Adrenal gland (tissue), 12 donors: ENCODE results near the gene RNU6-8. TPM values are rescaled to one million over a fixed set of nuclear protein-coding genes. Genes with fewer than 3 reads are reported as not detected.

ENCODE experiments used
- DNase-seq, 7 donors: peaks; one replicate each; pipeline ENCODE4 v3.0.0-alpha.2; 2019 to 2020
- H3K27ac ChIP-seq, 5 donors: fragments of 200-600 bp; sonication (generic) in 4 of 5; 1 replicate in 3 of 5; 2 replicates in 2 of 5; pipeline versions ENCODE4 v1.5.1 to v1.8.0; 2016 to 2020; ENCODE audit warnings: mild to moderate bottlenecking in 1 of 5
- H3K27me3 ChIP-seq: fragments of 200-600 bp; 2 replicates; pipeline ENCODE4 v1.8.0; 2021
- H3K36me3 ChIP-seq, 2 donors: fragments of 200-600 bp; replicated peaks in 1 of 2; 1 replicate in 1 of 2; 2 replicates in 1 of 2; pipeline versions ENCODE4 v1.5.1 to v1.8.0; 2018 to 2022
- H3K4me1 ChIP-seq, 2 donors: fragments of 200-600 bp; replicated peaks in 1 of 2; 1 replicate in 1 of 2; 2 replicates in 1 of 2; pipeline versions ENCODE4 v1.5.1 to v1.8.0; 2018 to 2021
- H3K4me3 ChIP-seq, 4 donors: fragments of 200-600 bp; sonication (generic) in 3 of 4; one replicate each; pipeline ENCODE4 v1.5.1; 2016 to 2018
- H3K9me3 ChIP-seq, 3 donors: fragments of 200-600 bp; sonication (generic) in 1 of 3; replicated peaks in 1 of 3; 1 replicate in 2 of 3; 2 replicates in 1 of 3; pipeline versions ENCODE4 v1.5.1 to v1.8.0; 2016 to 2021
- POLR2A ChIP-seq, 2 donors: fragments of 450-650 bp; IDR thresholded peaks; one replicate each; pipeline ENCODE4 v1.6.1; 2017; ENCODE audit warnings: antibody characterized with exemption in 2 of 2, mild to moderate bottlenecking in 2 of 2, moderate library complexity in 1 of 2
- WGBS, 4 donors: extraction: QIAGEN DNeasy Blood & Tissue Kit in 2 of 4; methylation state at CpG; one replicate each; pipeline versions ENCODE4 v1.1.5 to v1.1.7; 2013 to 2017; 5-methylcytosine and 5-hydroxymethylcytosine counted together
- intact Hi-C, 2 donors: fragments of 100-400 bp; cut with DNase I; formaldehyde crosslinking; loops; one replicate each; pipeline versions ENCODE4 v1.14.1 to v1.15.0; 2022 to 2023
- polyA plus RNA-seq, 3 donors: library from polyadenylated mRNA; stranded (reverse); fragments of 200-250 nt in 2 of 3; fragments of 350-450 nt in 1 of 3; fragmentation: Illumina TruSeq in 1 of 3; extraction: RNeasy Lipid Tissue Mini Kit (QIAGEN cat#74804) in 1 of 3; gene quantifications; one replicate each; pipeline ENCODE4 v1.2.3, GENCODE V29; 2013 to 2014
- total RNA-seq, 9 donors: library from RNA; depleted of rRNA in 4 of 9; stranded (reverse); fragments of >200 nt in 4 of 9; fragments of 120-200 nt in 1 of 9; fragmentation: NEBNext Ultra II Directional in 1 of 9; extraction: Animal tissue kit (Norgen Biotek cat#: 25700) in 1 of 9; gene quantifications; one replicate each; pipeline versions ENCODE4 v1.1.0 to v1.2.4, GENCODE V29; 2013 to 2023
- TF ChIP-seq, protein P1 (sequence below), 6 experiments: fragments of 450-650 bp in 4 of 6; fragments of 200-600 bp in 2 of 6; sonication (generic) in 1 of 6; IDR thresholded peaks; 1 replicate in 5 of 6; 2 replicates in 1 of 6; pipeline versions ENCODE4 v1.5.1 to v1.8.0; 2016 to 2021; ENCODE audit warnings: antibody characterized with exemption in 6 of 6, mild to moderate bottlenecking in 2 of 6, moderate library complexity in 1 of 6
- donor health status: healthy with polysubstance abuse.
- donor health status: Bipolar disorder and iron deficiency.
- donor health status: DM: yes; HTN: yes; CAD: no.
- donor health status: DM: no; HTN: no; CAD: no.
- donor health status: DM: no; HTN: no; CAD: no.
- donor health status: DM: yes; HTN: yes; CAD: no.

RNU6-8 gene
- total and polyA plus RNA-seq, 12 donors: not detected

DNA sequence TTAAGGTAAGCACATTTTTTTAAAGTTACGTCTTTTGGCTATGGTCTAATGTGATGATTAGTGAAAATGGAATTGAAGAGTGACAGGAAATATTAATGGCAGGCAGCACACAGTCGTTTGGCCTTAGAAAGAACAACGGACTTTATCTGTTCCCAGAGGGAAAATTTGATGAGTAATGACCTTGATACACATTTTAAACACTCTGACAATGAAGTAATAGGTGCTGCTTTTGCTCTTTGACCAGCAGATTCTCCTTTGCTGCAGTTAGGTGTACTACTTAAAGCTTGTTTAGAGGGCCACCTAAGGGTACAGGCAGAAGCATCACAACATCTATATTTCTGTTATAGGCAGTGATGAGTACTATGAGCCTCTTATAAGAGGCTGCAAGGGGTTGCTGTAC is 27.1 kb upstream of the RNU6-8 start:
- Histone ChIP-seq H3K9me3 (no peaks in the 10 kb centered on the region), H3K27ac (peak overlapping the region in 4 of 5 donors; percentile 19 to 84 (median 59)), H3K36me3 (no peaks in the 10 kb centered on the region), H3K4me3 (no peak overlapping the region), H3K27me3 (no peaks in the 10 kb centered on the region), H3K4me1 (peaks cover 12 to 23% of the 10 kb centered on the region in 2 donors)
- intact Hi-C loops: no loop called here
- DNase-seq: peak in 4 of 7 donors; percentile 20 to 38 (median 27)
- TF ChIP-seq POLR2A (IDR thresholded peaks at IDR 0.05): peak in 1 of 2 donors; percentile 15
- TF ChIP-seq, protein P1, sequence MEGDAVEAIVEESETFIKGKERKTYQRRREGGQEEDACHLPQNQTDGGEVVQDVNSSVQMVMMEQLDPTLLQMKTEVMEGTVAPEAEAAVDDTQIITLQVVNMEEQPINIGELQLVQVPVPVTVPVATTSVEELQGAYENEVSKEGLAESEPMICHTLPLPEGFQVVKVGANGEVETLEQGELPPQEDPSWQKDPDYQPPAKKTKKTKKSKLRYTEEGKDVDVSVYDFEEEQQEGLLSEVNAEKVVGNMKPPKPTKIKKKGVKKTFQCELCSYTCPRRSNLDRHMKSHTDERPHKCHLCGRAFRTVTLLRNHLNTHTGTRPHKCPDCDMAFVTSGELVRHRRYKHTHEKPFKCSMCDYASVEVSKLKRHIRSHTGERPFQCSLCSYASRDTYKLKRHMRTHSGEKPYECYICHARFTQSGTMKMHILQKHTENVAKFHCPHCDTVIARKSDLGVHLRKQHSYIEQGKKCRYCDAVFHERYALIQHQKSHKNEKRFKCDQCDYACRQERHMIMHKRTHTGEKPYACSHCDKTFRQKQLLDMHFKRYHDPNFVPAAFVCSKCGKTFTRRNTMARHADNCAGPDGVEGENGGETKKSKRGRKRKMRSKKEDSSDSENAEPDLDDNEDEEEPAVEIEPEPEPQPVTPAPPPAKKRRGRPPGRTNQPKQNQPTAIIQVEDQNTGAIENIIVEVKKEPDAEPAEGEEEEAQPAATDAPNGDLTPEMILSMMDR (IDR thresholded peaks at IDR 0.05): peak in 1 of 6 experiments; percentile 7
- WGBS, 4 donors: 21 to 28% (median 25%) methylated on average over 3 of the region's 3 CpGs

DNA sequence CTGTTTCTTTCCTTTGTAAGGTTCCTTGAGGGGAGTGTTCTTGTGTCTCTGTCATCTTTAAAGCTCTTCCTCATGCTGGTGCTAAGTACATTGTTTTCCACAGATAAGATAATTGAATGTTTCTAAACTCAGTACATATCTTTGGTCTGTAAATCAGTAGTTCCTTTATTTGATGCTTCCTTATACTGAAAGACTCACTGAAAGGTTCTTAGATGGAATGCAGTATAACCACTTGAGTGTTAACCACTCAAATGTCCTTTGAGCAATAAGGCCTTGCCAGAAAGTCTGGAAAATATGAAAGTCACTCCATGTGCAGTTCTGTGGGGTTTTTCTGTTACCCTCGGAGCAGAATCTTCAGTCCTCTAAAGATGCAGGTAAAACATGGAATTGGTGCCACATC is 23.0 kb upstream of the RNU6-8 start:
- H3K4me3 ChIP-seq: no peak overlapping the region
- peaks cover 18 to 28% of the 10 kb centered on the region in 2 donors for H3K4me1 ChIP-seq
- TF ChIP-seq, protein P1 (IDR thresholded peaks at IDR 0.05): no peak
- no peak for TF ChIP-seq POLR2A (IDR thresholded peaks at IDR 0.05)
- H3K36me3 ChIP-seq: no peaks in the 10 kb centered on the region
- intact Hi-C loops: no loop called here
- 94 to 100% (median 97%) methylated on average over 1 of the region's 1 CpG for WGBS, 4 donors
- no peaks in the 10 kb centered on the region for H3K9me3 ChIP-seq
- DNase-seq: no peak
- no peaks in the 10 kb centered on the region for H3K27me3 ChIP-seq
- no peak overlapping the region for H3K27ac ChIP-seq

DNA sequence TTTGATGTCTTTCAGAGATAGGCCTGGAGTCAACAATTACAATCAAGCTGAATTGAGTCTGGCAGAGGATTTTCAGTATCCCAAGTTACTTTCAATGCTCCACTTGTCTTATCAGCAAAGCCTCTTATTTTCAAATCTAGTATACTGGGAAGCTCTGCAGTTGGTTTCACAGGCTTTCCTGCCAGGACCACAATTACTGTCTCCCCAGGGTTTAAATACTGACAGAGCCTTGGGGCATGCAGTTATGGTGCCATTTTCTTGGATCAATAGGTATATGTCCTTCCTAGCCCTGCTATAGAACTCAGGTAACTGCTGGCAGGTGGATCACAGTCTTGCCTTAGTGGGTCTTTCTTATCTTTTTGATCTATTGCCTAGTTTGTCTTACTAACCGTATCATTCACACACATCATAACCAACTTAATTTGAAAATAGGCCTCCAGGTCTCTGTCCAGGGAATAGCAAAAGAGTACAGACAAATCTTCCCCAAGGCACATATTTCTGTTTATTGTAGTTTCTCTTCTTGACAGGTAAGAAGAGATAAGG is 22.4 kb upstream of the RNU6-8 start:
- TF ChIP-seq POLR2A (IDR thresholded peaks at IDR 0.05): no peak
- TF ChIP-seq, protein P1 (IDR thresholded peaks at IDR 0.05): no peak
- H3K4me1 ChIP-seq: peaks cover 12 to 22% of the 10 kb centered on the region in 2 donors
- no peaks in the 10 kb centered on the region for H3K9me3 ChIP-seq
- no peaks in the 10 kb centered on the region for H3K36me3 ChIP-seq
- 25 to 100% (median 38%) methylated on average over 1 of the region's 1 CpG for WGBS, 4 donors
- no peaks in the 10 kb centered on the region for H3K27me3 ChIP-seq
- intact Hi-C loops: no loop called here
- H3K4me3 ChIP-seq: no peak overlapping the region
- DNase-seq: no peak
- H3K27ac ChIP-seq: peak overlapping the region in 3 of 5 donors; percentile 40 to 57 (median 54)

DNA sequence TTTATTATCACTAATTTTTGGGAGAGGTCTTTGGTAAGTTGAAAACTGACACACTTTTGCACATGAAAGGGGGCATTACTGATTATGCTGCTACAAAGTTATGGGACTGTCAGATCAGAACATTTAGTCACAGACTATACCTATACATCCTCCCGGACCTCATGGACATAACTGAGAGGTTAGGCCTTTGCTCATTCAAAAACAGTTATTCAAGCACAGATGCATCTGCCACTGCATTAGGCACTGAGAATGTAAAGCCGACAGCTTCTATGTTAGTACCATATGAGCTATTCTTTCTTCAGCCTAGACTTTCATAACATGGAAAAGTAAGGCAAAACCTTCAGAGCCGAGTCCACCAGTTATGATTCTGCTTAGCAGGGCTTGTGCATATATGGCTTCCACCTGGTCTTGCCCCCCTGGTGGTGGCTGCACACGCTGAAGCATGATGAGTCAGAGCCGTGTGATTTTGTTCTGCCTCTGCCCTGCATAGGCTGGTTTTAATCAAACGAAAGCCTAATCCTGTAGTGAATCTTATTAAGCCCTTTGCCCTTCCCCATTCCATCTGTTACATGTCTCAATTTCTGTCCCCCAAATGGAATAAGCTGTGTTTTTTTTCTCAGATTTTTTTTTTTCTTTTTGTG is 21.8 kb upstream of the RNU6-8 start:
- WGBS, 4 donors: 32 to 59% (median 53%) methylated on average over 5 to 6 of the region's 6 CpGs
- peak; percentile 51 to 74 (median 70) for DNase-seq
- Histone ChIP-seq H3K9me3 (no peaks in the 10 kb centered on the region), H3K36me3 (no peaks in the 10 kb centered on the region), H3K4me3 (no peak overlapping the region), H3K27me3 (no peaks in the 10 kb centered on the region), H3K4me1 (peaks cover 12 to 16% of the 10 kb centered on the region in 2 donors), H3K27ac (peak overlapping the region in 3 of 5 donors; percentile 15 to 54 (median 40))
- intact Hi-C loops: no loop called here
- TF ChIP-seq, protein P1 (IDR thresholded peaks at IDR 0.05): peak; percentile 21 to 57 (median 50)
- no peak for TF ChIP-seq POLR2A (IDR thresholded peaks at IDR 0.05)
